Measurements from ENCODE around the gene CTDNEP1. TPM values are rescaled to one million over a fixed set of nuclear protein-coding genes. Genes with fewer than 3 reads are reported as not detected.
A peak's percentile ranks its signal among the peaks of the same experiment; 100 is the strongest.

The CTDNEP1 gene
- polyA plus RNA-seq, 1 donor (not counting 4 experiments of a cell fraction or from before 2014, with no cell fraction given) = 66.2 TPM

GRCh38 chr17:7292729-7293128 is 41.2 kb upstream of the CTDNEP1 start:
- no peak overlapping the region for H3K9ac ChIP-seq (ENCODE audit: control insufficient read depth, extremely low read depth, insufficient read depth, low read length)
- H3K4me1 ChIP-seq (ENCODE audit: control insufficient read depth, extremely low read depth, insufficient read depth, low read length) = peaks cover 23% of the 10 kb centered on the region
- H3K4me2 ChIP-seq (ENCODE audit: control insufficient read depth, extremely low read depth, insufficient read depth, low read depth, low read length) = peak overlapping the region; percentile 29
- H4K20me1 ChIP-seq (ENCODE audit: control insufficient read depth, extremely low read depth, insufficient read depth, low read length) = peaks cover 2% of the 10 kb centered on the region
- DNase-seq (ENCODE audit: low read depth, low spot score) (no peak), FAIRE-seq (no peak)
- dilution Hi-C loops (cut with MboI; ENCODE audit: extremely low pct_ligation_motif_present, low sequenced_read_pairs) = no loop called here
- peaks cover 42% of the 10 kb centered on the region for H3K27me3 ChIP-seq (ENCODE audit: control insufficient read depth, extremely low read depth, insufficient read depth, low read length)
- no peaks in the 10 kb centered on the region for H3K9me3 ChIP-seq (ENCODE audit: control insufficient read depth, low read depth, low read length)
- no peak overlapping the region for H3K27ac ChIP-seq (ENCODE audit: control insufficient read depth, insufficient read depth, low read length)
- H3K36me3 ChIP-seq (ENCODE audit: control insufficient read depth in 2 of 2, extremely low read depth in 1 of 2, insufficient read depth in 2 of 2, low read length in 2 of 2) = no peaks in the 10 kb centered on the region
- no peaks in the 10 kb centered on the region for H3K9me1 ChIP-seq (ENCODE audit: control insufficient read depth, extremely low read depth, insufficient read depth, low read length)
- no peak overlapping the region for H3K4me3 ChIP-seq (ENCODE audit: control insufficient read depth in 2 of 3, extremely low read depth in 1 of 3, insufficient read depth in 2 of 3, low read depth in 1 of 3, low read length in 3 of 3)
- H2AFZ ChIP-seq (ENCODE audit: control insufficient read depth, low read length) = no peak overlapping the region
- H3K79me2 ChIP-seq (ENCODE audit: control insufficient read depth, insufficient read depth, low read length) = no peaks in the 10 kb centered on the region
- no peak for TF ChIP-seq EZH2 (IDR thresholded peaks at IDR 0.05; ENCODE audit: low read length)
- TF ChIP-seq, protein P1, sequence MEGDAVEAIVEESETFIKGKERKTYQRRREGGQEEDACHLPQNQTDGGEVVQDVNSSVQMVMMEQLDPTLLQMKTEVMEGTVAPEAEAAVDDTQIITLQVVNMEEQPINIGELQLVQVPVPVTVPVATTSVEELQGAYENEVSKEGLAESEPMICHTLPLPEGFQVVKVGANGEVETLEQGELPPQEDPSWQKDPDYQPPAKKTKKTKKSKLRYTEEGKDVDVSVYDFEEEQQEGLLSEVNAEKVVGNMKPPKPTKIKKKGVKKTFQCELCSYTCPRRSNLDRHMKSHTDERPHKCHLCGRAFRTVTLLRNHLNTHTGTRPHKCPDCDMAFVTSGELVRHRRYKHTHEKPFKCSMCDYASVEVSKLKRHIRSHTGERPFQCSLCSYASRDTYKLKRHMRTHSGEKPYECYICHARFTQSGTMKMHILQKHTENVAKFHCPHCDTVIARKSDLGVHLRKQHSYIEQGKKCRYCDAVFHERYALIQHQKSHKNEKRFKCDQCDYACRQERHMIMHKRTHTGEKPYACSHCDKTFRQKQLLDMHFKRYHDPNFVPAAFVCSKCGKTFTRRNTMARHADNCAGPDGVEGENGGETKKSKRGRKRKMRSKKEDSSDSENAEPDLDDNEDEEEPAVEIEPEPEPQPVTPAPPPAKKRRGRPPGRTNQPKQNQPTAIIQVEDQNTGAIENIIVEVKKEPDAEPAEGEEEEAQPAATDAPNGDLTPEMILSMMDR (optimal IDR thresholded peaks at IDR 0.05 in 1 of 3, IDR thresholded peaks at IDR 0.05 in 1 of 3, conservative IDR thresholded peaks at IDR 0.05 in 1 of 3; ENCODE audit: extremely low read depth in 1 of 3, insufficient read depth in 2 of 3, low read length in 3 of 3) = no peak

DNA sequence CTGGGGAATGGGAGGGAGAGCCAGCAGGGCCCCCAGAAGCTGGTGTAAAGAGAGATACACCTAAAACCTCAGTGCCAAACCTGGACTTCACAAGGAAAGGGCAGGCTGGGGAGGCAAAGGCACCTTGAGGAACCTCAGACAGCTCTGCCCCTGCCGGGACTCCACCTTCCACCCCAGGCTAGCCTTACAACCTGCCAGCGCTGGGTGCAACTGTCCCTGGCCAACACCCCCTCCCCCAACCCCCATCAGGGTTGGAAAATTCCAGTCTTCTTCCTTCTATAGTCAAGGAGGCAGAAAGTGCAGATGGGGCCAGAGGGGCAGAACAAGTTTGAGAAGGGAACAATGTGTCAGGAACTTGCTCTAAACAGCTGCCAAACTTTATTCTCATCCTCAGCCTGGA is 40.7 kb upstream of the CTDNEP1 start:
- Histone ChIP-seq H3K27me3 (ENCODE audit: control insufficient read depth, extremely low read depth, insufficient read depth, low read length) (peaks cover 45% of the 10 kb centered on the region), H3K27ac (ENCODE audit: control insufficient read depth, insufficient read depth, low read length) (no peak overlapping the region), H3K9me1 (ENCODE audit: control insufficient read depth, extremely low read depth, insufficient read depth, low read length) (no peaks in the 10 kb centered on the region), H3K4me2 (ENCODE audit: control insufficient read depth, extremely low read depth, insufficient read depth, low read depth, low read length) (no peak overlapping the region), H3K4me1 (ENCODE audit: control insufficient read depth, extremely low read depth, insufficient read depth, low read length) (peaks cover 23% of the 10 kb centered on the region), H2AFZ (ENCODE audit: control insufficient read depth, low read length) (no peak overlapping the region), H3K4me3 (ENCODE audit: control insufficient read depth in 2 of 3, extremely low read depth in 1 of 3, insufficient read depth in 2 of 3, low read depth in 1 of 3, low read length in 3 of 3) (no peak overlapping the region), H4K20me1 (ENCODE audit: control insufficient read depth, extremely low read depth, insufficient read depth, low read length) (peaks cover 2% of the 10 kb centered on the region), H3K36me3 (ENCODE audit: control insufficient read depth in 2 of 2, extremely low read depth in 1 of 2, insufficient read depth in 2 of 2, low read length in 2 of 2) (no peaks in the 10 kb centered on the region), H3K79me2 (ENCODE audit: control insufficient read depth, insufficient read depth, low read length) (no peaks in the 10 kb centered on the region), H3K9ac (ENCODE audit: control insufficient read depth, extremely low read depth, insufficient read depth, low read length) (no peak overlapping the region), H3K9me3 (ENCODE audit: control insufficient read depth, low read depth, low read length) (no peaks in the 10 kb centered on the region)
- TF ChIP-seq EZH2 (IDR thresholded peaks at IDR 0.05; ENCODE audit: low read length) = no peak
- TF ChIP-seq, protein P1 (optimal IDR thresholded peaks at IDR 0.05 in 1 of 3, IDR thresholded peaks at IDR 0.05 in 1 of 3, conservative IDR thresholded peaks at IDR 0.05 in 1 of 3; ENCODE audit: extremely low read depth in 1 of 3, insufficient read depth in 2 of 3, low read length in 3 of 3) = no peak
- dilution Hi-C loops (cut with MboI; ENCODE audit: extremely low pct_ligation_motif_present, low sequenced_read_pairs) = no loop called here
- DNase-seq (ENCODE audit: low read depth, low spot score) (no peak), FAIRE-seq (no peak)

Measured in keratinocyte (primary cell).